GM19463 (cell line): ENCODE measurements around the gene AP4M1.
"Not testable (repeated sequence)": the region's sequence is repeated elsewhere in the genome, so short reads cannot be mapped to it uniquely, and the experiment has no call there.

Experiments used
- ATAC-seq: cut with Tn5 transposase; IDR thresholded peaks from one replicate; pipeline ENCODE4 v1.9.1; 2021; ENCODE audit warnings: mild to moderate bottlenecking, moderate library complexity; ENCODE audit not compliant: unreplicated experiment

Gene AP4M1

GRCh38 chr7:100130220-100130607 lies 28.8 kb downstream of the AP4M1 start:
- not testable (repeated sequence) for ATAC-seq

GRCh38 chr7:100130608-100131453 lies 29.4 kb downstream of the AP4M1 start:
- ATAC-seq, result no peak

- no peak for ATAC-seq
These were observed 30.7 kb downstream of the AP4M1 start for GRCh38 chr7:100132126-100132525.

GRCh38 chr7:100132697-100133151 lies 31.3 kb downstream of the AP4M1 start:
- peak; percentile 54 for ATAC-seq

- no peak for ATAC-seq
These were observed 36.7 kb downstream of the AP4M1 start for GRCh38 chr7:100137851-100138760.

- ATAC-seq, result no peak
These were observed 40.1 kb downstream of the AP4M1 start for GRCh38 chr7:100141555-100141949.

- no peak for ATAC-seq
These were observed 41.0 kb downstream of the AP4M1 start for GRCh38 chr7:100142461-100142860.

- not testable (repeated sequence) for ATAC-seq
These were observed 44.9 kb downstream of the AP4M1 start for GRCh38 chr7:100146350-100146749.

GRCh38 chr7:100147278-100147677 lies 45.8 kb downstream of the AP4M1 start:
- ATAC-seq, result no peak

- ATAC-seq, result no peak
These were observed 46.7 kb downstream of the AP4M1 start for GRCh38 chr7:100148225-100148558.

- ATAC-seq, result peak; percentile 98
These were observed 47.3 kb downstream of the AP4M1 start, which contains the start of gene LAMTOR4 for GRCh38 chr7:100148559-100149328. LAMTOR4 (plus strand) TSS chr7:100148918; CDS start chr7:100148973, 55 bp downstream.

- ATAC-seq, result no peak
These were observed 51.0 kb downstream of the AP4M1 start for GRCh38 chr7:100152404-100152803.

- ATAC-seq, result no peak
These were observed 51.7 kb downstream of the AP4M1 start for GRCh38 chr7:100152937-100153666.

- ATAC-seq, result no peak
These were observed 52.5 kb downstream of the AP4M1 start for GRCh38 chr7:100153708-100154535.

- ATAC-seq, result no peak
These were observed 53.4 kb downstream of the AP4M1 start for GRCh38 chr7:100154651-100155491.

- ATAC-seq, result no peak
These were observed 54.3 kb downstream of the AP4M1 start for GRCh38 chr7:100155553-100156317.

- no peak for ATAC-seq
These were observed 55.1 kb downstream of the AP4M1 start for GRCh38 chr7:100156331-100157068.
